ENCODE measurements around the gene PAIP2.

The PAIP2 gene

GRCh38 chr5:139296862-139297326 lies 44.8 kb upstream of the PAIP2 start:
- H3K27me3 ChIP-seq (ENCODE audit: insufficient read depth, low read length), result no peaks in the 10 kb centered on the region
- H3K27ac ChIP-seq (ENCODE audit: low read depth, low read length, poor library complexity, severe bottlenecking), result no peak overlapping the region
- peaks cover 3% of the 10 kb centered on the region; the same call in 1 of the 2 replicates for H4K20me1 ChIP-seq (ENCODE audit: insufficient read depth, low read length)
- H3K9me2 ChIP-seq (ENCODE audit: low read depth, low read length), result no peaks in the 10 kb centered on the region
- no peak; the same call in 1 of the 2 replicates for TF ChIP-seq CTCF (IDR thresholded peaks at IDR 0.05; ENCODE audit: low read length)
- no peak for TF ChIP-seq EZH2 (IDR thresholded peaks at IDR 0.05; ENCODE audit: borderline replicate concordance, low read length)
- H3K4me3 ChIP-seq (ENCODE audit: low read depth, low read length, poor library complexity, severe bottlenecking), result peak overlapping the region; percentile 97
- H3K9ac ChIP-seq (ENCODE audit: low read length), result peak overlapping the region; percentile 28; the same call in 1 of the 2 replicates
- peaks cover 24% of the 10 kb centered on the region for H3K36me3 ChIP-seq (ENCODE audit: insufficient read depth, low read length)
- H2AFZ ChIP-seq (ENCODE audit: low read length), result no peak overlapping the region
- H3K4me2 ChIP-seq (ENCODE audit: low read length), result peak overlapping the region; percentile 68
- H3K79me2 ChIP-seq (ENCODE audit: insufficient read depth, low read length), result peaks cover 80% of the 10 kb centered on the region
- peaks cover 63% of the 10 kb centered on the region for H3K4me1 ChIP-seq (ENCODE audit: insufficient read depth, low read length, severe bottlenecking)
- H3F3A ChIP-seq (ENCODE audit: insufficient read depth, low read length), result no peaks in the 10 kb centered on the region
- H3K9me3 ChIP-seq (ENCODE audit: low read length), result no peaks in the 10 kb centered on the region

- peak overlapping the region; percentile 19; the same call in 1 of the 2 replicates for H3K9ac ChIP-seq (ENCODE audit: low read length)
Measured at GRCh38 chr5:139297439-139298133, 44.1 kb upstream of the PAIP2 start.

GRCh38 chr5:139298242-139298641 lies 43.4 kb upstream of the PAIP2 start:
- Histone ChIP-seq H3K79me2 (ENCODE audit: insufficient read depth, low read length) (peaks cover 94% of the 10 kb centered on the region), H3F3A (ENCODE audit: insufficient read depth, low read length) (no peaks in the 10 kb centered on the region), H3K36me3 (ENCODE audit: insufficient read depth, low read length) (peaks cover 27% of the 10 kb centered on the region), H4K20me1 (ENCODE audit: insufficient read depth, low read length) (peaks cover 7% of the 10 kb centered on the region; the same call in 1 of the 2 replicates), H2AFZ (ENCODE audit: low read length) (no peak overlapping the region), H3K27me3 (ENCODE audit: insufficient read depth, low read length) (no peaks in the 10 kb centered on the region), H3K4me3 (ENCODE audit: low read depth, low read length, poor library complexity, severe bottlenecking) (peak overlapping the region; percentile 97), H3K9ac (ENCODE audit: low read length) (peak overlapping the region; percentile 19; the same call in 1 of the 2 replicates), H3K4me1 (ENCODE audit: insufficient read depth, low read length, severe bottlenecking) (peaks cover 72% of the 10 kb centered on the region), H3K9me3 (ENCODE audit: low read length) (no peaks in the 10 kb centered on the region), H3K4me2 (ENCODE audit: low read length) (peak overlapping the region; percentile 68), H3K27ac (ENCODE audit: low read depth, low read length, poor library complexity, severe bottlenecking) (peak overlapping the region; percentile 24), H3K9me2 (ENCODE audit: low read depth, low read length) (no peaks in the 10 kb centered on the region)
- TF ChIP-seq CTCF (IDR thresholded peaks at IDR 0.05; ENCODE audit: low read length) (no peak), EZH2 (IDR thresholded peaks at IDR 0.05; ENCODE audit: borderline replicate concordance, low read length) (no peak)

More at GRCh38 chr5:139297439-139298133, 44.1 kb upstream of the PAIP2 start:
- Histone ChIP-seq H3K36me3 (ENCODE audit: insufficient read depth, low read length) (peaks cover 27% of the 10 kb centered on the region), H2AFZ (ENCODE audit: low read length) (no peak overlapping the region), H4K20me1 (ENCODE audit: insufficient read depth, low read length) (peaks cover 4% of the 10 kb centered on the region; the same call in 1 of the 2 replicates), H3K9me3 (ENCODE audit: low read length) (no peaks in the 10 kb centered on the region), H3K4me1 (ENCODE audit: insufficient read depth, low read length, severe bottlenecking) (peaks cover 69% of the 10 kb centered on the region), H3K27me3 (ENCODE audit: insufficient read depth, low read length) (no peaks in the 10 kb centered on the region), H3K4me3 (ENCODE audit: low read depth, low read length, poor library complexity, severe bottlenecking) (peak overlapping the region; percentile 97), H3K9me2 (ENCODE audit: low read depth, low read length) (no peaks in the 10 kb centered on the region), H3K79me2 (ENCODE audit: insufficient read depth, low read length) (peaks cover 87% of the 10 kb centered on the region), H3F3A (ENCODE audit: insufficient read depth, low read length) (no peaks in the 10 kb centered on the region), H3K27ac (ENCODE audit: low read depth, low read length, poor library complexity, severe bottlenecking) (peak overlapping the region; percentile 24), H3K4me2 (ENCODE audit: low read length) (peak overlapping the region; percentile 68)
- no peak for TF ChIP-seq CTCF (IDR thresholded peaks at IDR 0.05; ENCODE audit: low read length)
- TF ChIP-seq EZH2 (IDR thresholded peaks at IDR 0.05; ENCODE audit: borderline replicate concordance, low read length), result no peak
